ENCODE results near the gene GOT2.
"Not testable (repeated sequence)": the region's sequence is repeated elsewhere in the genome, so short reads cannot be mapped to it uniquely, and the experiment has no call there.

GOT2 gene

GRCh38 chr16:58678269-58678668, 55.8 kb downstream of the GOT2 start:
- in situ Hi-C loops (cut with HindIII; ENCODE audit: low sequenced_read_pairs) = no loop called here
- H3K4me3 ChIP-seq (ENCODE audit: low read depth, low read length) = no peak overlapping the region
- TF ChIP-seq, protein P1, sequence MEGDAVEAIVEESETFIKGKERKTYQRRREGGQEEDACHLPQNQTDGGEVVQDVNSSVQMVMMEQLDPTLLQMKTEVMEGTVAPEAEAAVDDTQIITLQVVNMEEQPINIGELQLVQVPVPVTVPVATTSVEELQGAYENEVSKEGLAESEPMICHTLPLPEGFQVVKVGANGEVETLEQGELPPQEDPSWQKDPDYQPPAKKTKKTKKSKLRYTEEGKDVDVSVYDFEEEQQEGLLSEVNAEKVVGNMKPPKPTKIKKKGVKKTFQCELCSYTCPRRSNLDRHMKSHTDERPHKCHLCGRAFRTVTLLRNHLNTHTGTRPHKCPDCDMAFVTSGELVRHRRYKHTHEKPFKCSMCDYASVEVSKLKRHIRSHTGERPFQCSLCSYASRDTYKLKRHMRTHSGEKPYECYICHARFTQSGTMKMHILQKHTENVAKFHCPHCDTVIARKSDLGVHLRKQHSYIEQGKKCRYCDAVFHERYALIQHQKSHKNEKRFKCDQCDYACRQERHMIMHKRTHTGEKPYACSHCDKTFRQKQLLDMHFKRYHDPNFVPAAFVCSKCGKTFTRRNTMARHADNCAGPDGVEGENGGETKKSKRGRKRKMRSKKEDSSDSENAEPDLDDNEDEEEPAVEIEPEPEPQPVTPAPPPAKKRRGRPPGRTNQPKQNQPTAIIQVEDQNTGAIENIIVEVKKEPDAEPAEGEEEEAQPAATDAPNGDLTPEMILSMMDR (IDR thresholded peaks at IDR 0.05; ENCODE audit: low read depth, low read length) = no peak
- no peak for DNase-seq (ENCODE audit: low read depth, low spot score)

GRCh38 chr16:58670946-58671583, 63.1 kb downstream of the GOT2 start:
- no peak for DNase-seq (ENCODE audit: low read depth, low spot score)
- in situ Hi-C loops (cut with HindIII; ENCODE audit: low sequenced_read_pairs) = no loop called here
- TF ChIP-seq, protein P1 (IDR thresholded peaks at IDR 0.05; ENCODE audit: low read depth, low read length) = no peak
- no peak overlapping the region for H3K4me3 ChIP-seq (ENCODE audit: low read depth, low read length)

DNA sequence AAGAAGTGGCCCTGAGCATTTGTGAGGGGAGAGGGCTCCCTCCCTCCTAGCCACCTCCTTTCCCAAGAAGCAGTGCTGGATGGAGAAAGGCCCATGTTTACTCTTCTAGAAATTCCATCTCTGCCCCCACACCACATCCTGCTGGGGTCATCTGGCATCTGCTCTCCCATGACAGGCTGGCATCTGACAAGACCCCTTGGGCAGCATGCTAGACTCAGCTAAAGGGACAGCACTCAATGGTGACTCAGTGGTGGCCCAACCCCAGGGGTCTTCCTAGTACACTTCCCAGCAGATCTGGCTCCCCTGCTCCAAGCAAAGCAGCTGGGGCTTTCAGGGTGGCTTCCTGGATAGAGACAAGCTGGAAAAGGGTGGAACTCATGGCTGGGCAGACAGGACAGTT, 63.9 kb downstream of the GOT2 start:
- DNase-seq (ENCODE audit: low read depth, low spot score) = no peak
- in situ Hi-C loops (cut with HindIII; ENCODE audit: low sequenced_read_pairs) = no loop called here
- no peak overlapping the region for H3K4me3 ChIP-seq (ENCODE audit: low read depth, low read length)
- TF ChIP-seq, protein P1 (IDR thresholded peaks at IDR 0.05; ENCODE audit: low read depth, low read length) = no peak

- H3K4me3 ChIP-seq (ENCODE audit: low read depth, low read length) = no peak overlapping the region
- no peak for DNase-seq (ENCODE audit: low read depth, low spot score)
- TF ChIP-seq, protein P1 (IDR thresholded peaks at IDR 0.05; ENCODE audit: low read depth, low read length) = no peak
- in situ Hi-C loops (cut with HindIII; ENCODE audit: low sequenced_read_pairs) = no loop called here
Observed at GRCh38 chr16:58665200-58665599, 68.9 kb downstream of the GOT2 start.

- DNase-seq (ENCODE audit: low read depth, low spot score) = peak; percentile 86
- TF ChIP-seq, protein P1 (IDR thresholded peaks at IDR 0.05; ENCODE audit: low read depth, low read length) = peak; percentile 79
- in situ Hi-C loops (cut with HindIII; ENCODE audit: low sequenced_read_pairs) = no loop called here
- no peak overlapping the region for H3K4me3 ChIP-seq (ENCODE audit: low read depth, low read length)
Observed at GRCh38 chr16:58661199-58661830, 72.8 kb downstream of the GOT2 start.

GRCh38 chr16:58659911-58660310, 74.2 kb downstream of the GOT2 start:
- in situ Hi-C loops (cut with HindIII; ENCODE audit: low sequenced_read_pairs); H3K4me3 ChIP-seq (ENCODE audit: low read depth, low read length); DNase-seq (ENCODE audit: low read depth, low spot score): not testable (repeated sequence)

DNA sequence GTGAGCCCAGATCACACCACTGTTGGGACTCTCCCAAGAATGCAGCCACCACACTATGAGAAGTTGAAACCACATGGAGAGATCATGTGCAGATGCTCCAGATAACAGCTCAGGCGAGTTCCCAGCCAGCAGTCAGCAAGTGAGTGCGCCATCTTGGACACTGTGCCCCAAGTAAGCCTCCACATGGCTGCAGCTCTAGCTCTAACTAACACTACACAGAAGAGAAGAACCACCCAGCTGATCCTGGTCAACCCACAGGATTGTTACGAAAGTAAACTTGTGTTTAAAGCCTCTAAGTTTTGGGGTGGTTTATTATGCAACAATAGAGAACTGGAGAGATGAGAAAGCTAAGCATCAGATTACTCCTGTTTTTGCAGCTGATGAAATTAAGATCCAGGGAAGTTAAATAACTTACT, 75.3 kb downstream of the GOT2 start:
- H3K4me3 ChIP-seq (ENCODE audit: low read depth, low read length) = no peak overlapping the region
- TF ChIP-seq, protein P1 (IDR thresholded peaks at IDR 0.05; ENCODE audit: low read depth, low read length) = no peak
- in situ Hi-C loops (cut with HindIII; ENCODE audit: low sequenced_read_pairs) = no loop called here

More for the DNA sequence above, 75.3 kb downstream of the GOT2 start:
- no peak for DNase-seq (ENCODE audit: low read depth, low spot score)

Data from astrocyte of the spinal cord (primary cell).